Measurements from ENCODE around the gene IFRD2. TPM values are rescaled to one million over a fixed set of nuclear protein-coding genes. Genes with fewer than 3 reads are reported as not detected.

The IFRD2 gene
- total and polyA plus RNA-seq, 2 of the 13 experiments (the other 11 are each of a cell fraction or from before 2014, with no cell fraction given) = 32.8 to 96.1 TPM

- TF ChIP-seq DZIP1 (CRISPR knock-in tag; IDR thresholded peaks at IDR 0.05) (no peak), CENPT (CRISPR knock-in tag; IDR thresholded peaks at IDR 0.05; ENCODE audit: low read depth) (no peak), ZNF746 (CRISPR knock-in tag; IDR thresholded peaks at IDR 0.05) (no peak), TEAD2 (CRISPR knock-in tag; IDR thresholded peaks at IDR 0.05) (no peak), EHMT2 (IDR thresholded peaks at IDR 0.05; ENCODE audit: borderline replicate concordance, low read depth, low read length) (no peak), KDM2A (CRISPR knock-in tag; IDR thresholded peaks at IDR 0.05; ENCODE audit: borderline replicate concordance, low read depth) (no peak), ZNF503 (CRISPR knock-in tag; IDR thresholded peaks at IDR 0.05) (no peak), FOXC1 (CRISPR knock-in tag; IDR thresholded peaks at IDR 0.05; ENCODE audit: borderline replicate concordance) (0 out of 2 replicates have a peak, but pooled peaks have one; percentile 15), AKAP8 (CRISPR knock-in tag; IDR thresholded peaks at IDR 0.05) (no peak; the same call in none of the 2 replicates), ETV5 (CRISPR knock-in tag; IDR thresholded peaks at IDR 0.05; ENCODE audit: borderline replicate concordance) (no peak), GPN1 (CRISPR knock-in tag; IDR thresholded peaks at IDR 0.05; ENCODE audit: borderline replicate concordance) (no peak), HDAC2 (CRISPR knock-in tag; IDR thresholded peaks at IDR 0.05) (no peak), FOXA1 (IDR thresholded peaks at IDR 0.05) (no peak), FOXA1 (CRISPR knock-in tag; IDR thresholded peaks at IDR 0.05) (no peak), RBAK (CRISPR knock-in tag; IDR thresholded peaks at IDR 0.05) (no peak), SAFB2 (CRISPR knock-in tag; IDR thresholded peaks at IDR 0.05; ENCODE audit: borderline replicate concordance, low read depth) (no peak), ZNF280B (CRISPR knock-in tag; IDR thresholded peaks at IDR 0.05; ENCODE audit: borderline replicate concordance) (0 out of 2 replicates have a peak, but pooled peaks have one; percentile 40), MED8 (CRISPR knock-in tag; IDR thresholded peaks at IDR 0.05; ENCODE audit: insufficient replicate concordance) (no peak), POGK (CRISPR knock-in tag; conservative IDR thresholded peaks at IDR 0.05) (0 out of 2 replicates have a peak, but pooled peaks have one; percentile 3), TAF15 (IDR thresholded peaks at IDR 0.05; ENCODE audit: low read depth, low read length, poor library complexity, severe bottlenecking) (no peak), MBNL3 (CRISPR knock-in tag; conservative IDR thresholded peaks at IDR 0.05) (no peak)
Observed at GRCh38 chr3:50319894-50320625, 27.8 kb upstream of the IFRD2 start (continued).

Data from HepG2 (cell line).